PFSK-1 (cell line): ENCODE results near the gene PDE3A.

Experiments
- FOXP2 ChIP-seq: optimal IDR thresholded peaks from 2 replicates; pipeline ENCODE3; 2011; ENCODE audit warnings: borderline replicate concordance, control low read depth, inconsistent platforms; ENCODE audit not compliant: insufficient read depth; ENCODE audit errors: extremely low read length, extremely low read depth
- POLR2AphosphoS5 ChIP-seq: IDR thresholded peaks from 2 replicates; pipeline ENCODE4 v1.6.1; 2012; ENCODE audit warnings: low read depth, mild to moderate bottlenecking, control low read depth, low read length, moderate library complexity

DNA sequence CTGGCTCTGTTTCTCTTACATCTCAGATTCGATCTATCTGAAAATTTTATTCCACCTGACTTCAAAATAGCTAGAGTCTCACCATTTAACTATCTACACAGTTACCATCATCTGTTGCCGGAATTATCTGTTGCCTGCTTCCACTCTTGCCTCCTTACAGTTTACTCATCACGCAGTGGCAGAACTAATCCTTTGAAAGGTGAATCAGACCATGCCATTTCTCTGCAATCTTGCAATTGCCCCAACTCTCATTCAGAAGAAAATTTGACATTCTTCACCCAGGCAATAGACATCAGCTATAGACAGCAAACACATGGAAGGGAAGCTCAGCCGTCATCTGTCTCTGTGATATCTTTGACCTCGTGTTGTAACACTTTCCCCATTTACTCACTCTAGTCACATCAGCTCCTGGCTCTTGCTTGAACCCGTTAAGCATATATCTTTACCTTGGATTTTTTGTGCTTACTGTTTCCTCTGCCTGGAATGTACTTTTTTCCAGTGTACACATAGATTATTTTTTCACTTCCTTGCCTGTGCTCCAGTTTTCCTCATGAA lies 85.5 kb downstream of the PDE3A start:
- no peak for TF ChIP-seq POLR2AphosphoS5
- no peak for TF ChIP-seq FOXP2
